Stimulated activated CD4-positive, alpha-beta T cell treated with anti-CD3 and anti-CD28 coated beads, Interleukin-1b, Interleukin-23, amount 100 ng/mL, for 1 hour (primary cell): ENCODE measurements around the gene PCDHGA1.

ENCODE experiments used
- DNase-seq, 2 donors: peaks; one replicate each; pipeline ENCODE4 v3.0.0-alpha.2; 2020; ENCODE audit warnings: low read depth in 2 of 2

Gene PCDHGA1

DNA sequence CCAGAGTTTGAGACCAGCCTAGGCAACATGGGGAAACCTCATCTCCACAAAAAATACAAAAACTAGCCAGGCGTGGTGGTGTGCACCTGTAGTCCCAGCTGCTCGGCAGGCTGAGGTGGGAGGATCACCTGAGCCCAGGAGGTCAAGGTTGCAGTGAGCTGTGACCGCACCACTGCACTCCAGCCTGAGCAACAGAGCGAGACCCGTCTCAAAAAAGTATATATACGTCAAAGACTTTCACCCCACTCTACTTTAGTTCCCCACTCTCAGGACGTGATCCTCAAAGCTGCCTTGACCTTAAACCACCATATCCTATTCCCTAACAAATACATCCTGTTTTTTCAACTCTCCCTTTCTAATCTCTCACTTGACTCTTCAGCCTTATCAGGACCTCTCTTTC lies 199.6 kb downstream of the PCDHGA1 start:
- no peak for DNase-seq

- DNase-seq: no peak
Observed at GRCh38 chr5:141532726-141533125, 202.4 kb downstream of the PCDHGA1 start.

- no peak for DNase-seq
Observed at GRCh38 chr5:141533897-141534296, 203.6 kb downstream of the PCDHGA1 start.

- no peak for DNase-seq
Observed at GRCh38 chr5:141534492-141535213, 204.3 kb downstream of the PCDHGA1 start.

DNA sequence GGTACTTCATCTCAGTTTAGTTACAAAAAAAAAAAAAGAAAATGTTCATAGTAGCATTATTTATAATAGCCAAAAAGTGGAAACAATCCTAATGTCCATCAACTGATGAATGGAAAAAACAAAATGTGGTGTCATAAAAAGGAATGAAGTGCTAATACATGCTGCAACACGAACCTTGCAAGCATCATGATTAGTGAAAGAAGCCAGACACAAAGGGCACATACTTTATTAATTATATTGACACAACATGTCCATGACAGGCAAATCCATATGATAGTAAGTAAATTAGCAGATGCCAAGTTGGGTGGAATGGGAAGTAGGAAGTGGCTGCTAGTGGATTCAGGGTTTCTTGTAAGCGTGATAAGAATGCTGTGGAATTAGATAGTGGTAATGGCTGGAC lies 212.7 kb downstream of the PCDHGA1 start:
- no peak for DNase-seq

DNA sequence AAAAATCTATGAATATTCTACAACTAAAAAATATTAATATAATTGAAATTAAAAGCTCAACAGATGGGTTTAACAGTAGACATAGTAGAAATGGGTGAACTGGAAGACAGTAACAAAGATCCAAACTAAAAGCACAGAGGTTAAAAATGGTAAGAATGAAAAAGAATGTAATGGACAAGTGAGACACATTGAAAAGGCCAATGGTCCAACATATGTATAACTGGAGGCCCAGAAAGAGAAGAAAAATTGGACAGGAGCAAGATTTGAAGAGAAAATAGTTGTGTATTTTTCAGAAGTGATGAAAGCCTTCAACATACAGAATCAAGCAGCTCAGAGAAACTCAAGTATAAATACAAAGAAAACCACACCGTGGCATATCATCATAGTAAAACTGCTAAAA lies 217.2 kb downstream of the PCDHGA1 start:
- DNase-seq: no peak

GRCh38 chr5:141547921-141548320 lies 217.6 kb downstream of the PCDHGA1 start:
- no peak for DNase-seq

- peak; percentile 47 to 68 for DNase-seq
Observed at GRCh38 chr5:141557681-141558136, 227.4 kb downstream of the PCDHGA1 start.

GRCh38 chr5:141558150-141558549 lies 227.8 kb downstream of the PCDHGA1 start:
- no peak for DNase-seq

- DNase-seq: no peak
Observed at GRCh38 chr5:141559461-141559860, 229.1 kb downstream of the PCDHGA1 start.

DNA sequence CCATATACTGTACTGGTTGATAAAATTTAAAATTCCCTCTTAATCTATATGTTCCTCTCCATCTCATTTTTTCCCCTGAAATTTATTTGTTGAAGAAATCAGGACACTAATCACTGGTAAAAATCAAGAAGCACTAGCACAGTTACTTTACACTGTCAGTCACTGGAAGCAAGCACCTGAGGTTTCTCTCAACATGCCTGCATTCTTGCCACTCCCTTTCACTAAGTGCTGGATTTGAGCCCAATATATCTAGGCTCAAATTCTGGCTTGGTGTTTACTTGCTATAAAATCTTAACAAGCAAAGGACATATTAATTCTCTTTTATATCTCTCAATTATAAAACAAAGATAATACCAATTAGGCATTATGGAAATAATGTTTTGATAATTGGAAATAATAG lies 229.8 kb downstream of the PCDHGA1 start:
- DNase-seq: no peak

DNA sequence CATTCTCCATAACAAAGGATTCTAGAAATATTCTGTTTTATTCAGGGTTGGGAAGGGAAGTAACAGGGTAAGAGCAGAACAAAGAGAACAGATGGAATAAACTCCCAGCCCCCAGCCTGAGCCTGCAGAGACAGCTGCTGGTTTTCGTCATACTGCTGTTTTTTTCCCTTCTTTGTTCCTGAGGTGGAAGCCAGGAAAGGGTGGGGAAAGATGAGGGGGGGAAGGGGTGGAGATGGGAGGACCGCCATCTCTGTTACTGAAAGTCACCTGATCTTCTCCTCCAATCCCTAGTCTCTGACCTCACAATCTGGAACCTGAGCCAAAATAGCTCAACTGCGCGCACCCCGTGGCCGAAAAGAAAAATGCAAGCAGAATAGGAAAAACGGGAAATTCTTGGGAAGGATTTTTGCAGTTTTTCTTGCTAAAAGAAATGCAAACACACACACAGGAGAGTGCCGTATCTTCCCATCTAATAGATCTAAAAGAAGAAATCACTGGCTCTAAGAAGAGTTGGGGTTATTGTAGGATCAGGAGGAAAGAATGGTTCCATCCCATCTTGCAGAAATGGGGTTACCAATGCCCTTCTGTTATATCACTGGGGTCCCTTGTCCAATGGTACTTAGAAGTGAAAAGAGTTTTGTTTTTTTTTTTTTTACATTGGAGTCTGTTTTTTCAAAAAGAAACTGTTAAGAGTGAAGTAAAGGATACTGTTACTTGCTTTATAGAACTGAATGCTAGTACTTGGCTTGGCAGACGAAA lies 230.6 kb downstream of the PCDHGA1 start:
- DNase-seq: no peak
